ENCODE data around the gene SEPTIN6. TPM values are rescaled to one million over a fixed set of nuclear protein-coding genes. Genes with fewer than 3 reads are reported as not detected.
A peak's percentile ranks its signal among the peaks of the same experiment; 100 is the strongest.

The SEPTIN6 gene
- total RNA-seq, 1 experiment from 2014 or later: 7.7 TPM

DNA sequence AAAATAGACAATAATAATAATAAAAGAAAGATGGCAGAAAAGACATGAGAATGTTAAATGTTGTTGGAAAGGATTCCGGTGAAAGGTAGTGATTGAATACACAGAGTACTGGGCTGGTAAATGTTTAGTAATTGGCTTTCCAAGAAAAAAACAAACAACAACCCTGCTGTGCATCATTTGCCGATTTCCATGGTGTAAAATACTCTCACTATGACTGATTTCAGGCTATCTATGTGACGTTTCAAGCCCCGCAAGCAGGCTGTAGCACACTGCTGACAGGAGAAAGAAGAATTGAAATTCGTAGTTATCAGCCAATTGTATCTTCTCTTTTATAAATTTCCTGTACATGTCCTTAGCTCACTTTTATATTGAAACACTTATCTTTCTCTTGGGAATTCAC is 13.6 kb upstream of the SEPTIN6 start:
- Mint-ChIP-seq H3K27ac (ENCODE audit: unreplicated experiment) (no peak overlapping the region), H3K36me3 (ENCODE audit: insufficient read depth, unreplicated experiment) (no peaks in the 10 kb centered on the region), H3K27me3 (ENCODE audit: unreplicated experiment) (peaks cover 43% of the 10 kb centered on the region), H3K4me1 (ENCODE audit: low read depth, unreplicated experiment) (no peaks in the 10 kb centered on the region), H3K4me3 (ENCODE audit: low read depth, unreplicated experiment) (no peak overlapping the region), H3K9me3 (ENCODE audit: low read depth, unreplicated experiment) (peaks cover 2% of the 10 kb centered on the region)
- intact Hi-C loops (cut with micrococcal nuclease; ENCODE audit: unreplicated experiment): no loop called here
- DNase-seq: no peak
- TF ChIP-seq, protein P1, sequence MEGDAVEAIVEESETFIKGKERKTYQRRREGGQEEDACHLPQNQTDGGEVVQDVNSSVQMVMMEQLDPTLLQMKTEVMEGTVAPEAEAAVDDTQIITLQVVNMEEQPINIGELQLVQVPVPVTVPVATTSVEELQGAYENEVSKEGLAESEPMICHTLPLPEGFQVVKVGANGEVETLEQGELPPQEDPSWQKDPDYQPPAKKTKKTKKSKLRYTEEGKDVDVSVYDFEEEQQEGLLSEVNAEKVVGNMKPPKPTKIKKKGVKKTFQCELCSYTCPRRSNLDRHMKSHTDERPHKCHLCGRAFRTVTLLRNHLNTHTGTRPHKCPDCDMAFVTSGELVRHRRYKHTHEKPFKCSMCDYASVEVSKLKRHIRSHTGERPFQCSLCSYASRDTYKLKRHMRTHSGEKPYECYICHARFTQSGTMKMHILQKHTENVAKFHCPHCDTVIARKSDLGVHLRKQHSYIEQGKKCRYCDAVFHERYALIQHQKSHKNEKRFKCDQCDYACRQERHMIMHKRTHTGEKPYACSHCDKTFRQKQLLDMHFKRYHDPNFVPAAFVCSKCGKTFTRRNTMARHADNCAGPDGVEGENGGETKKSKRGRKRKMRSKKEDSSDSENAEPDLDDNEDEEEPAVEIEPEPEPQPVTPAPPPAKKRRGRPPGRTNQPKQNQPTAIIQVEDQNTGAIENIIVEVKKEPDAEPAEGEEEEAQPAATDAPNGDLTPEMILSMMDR (IDR thresholded peaks at IDR 0.05; ENCODE audit: unreplicated experiment): no peak
- CTCF ChIA-PET: no interaction called here
- BruUV-seq (replicated peaks): no TSS peak

- CTCF ChIA-PET: no interaction called here
- BruUV-seq (replicated peaks): no TSS peak
- Mint-ChIP-seq H3K4me3 (ENCODE audit: low read depth, unreplicated experiment) (no peak overlapping the region), H3K36me3 (ENCODE audit: insufficient read depth, unreplicated experiment) (no peaks in the 10 kb centered on the region), H3K27ac (ENCODE audit: unreplicated experiment) (no peak overlapping the region), H3K4me1 (ENCODE audit: low read depth, unreplicated experiment) (no peaks in the 10 kb centered on the region), H3K27me3 (ENCODE audit: unreplicated experiment) (peaks cover 50% of the 10 kb centered on the region), H3K9me3 (ENCODE audit: low read depth, unreplicated experiment) (no peaks in the 10 kb centered on the region)
- TF ChIP-seq, protein P1 (IDR thresholded peaks at IDR 0.05; ENCODE audit: unreplicated experiment): peak; percentile 33
- intact Hi-C loops (cut with micrococcal nuclease; ENCODE audit: unreplicated experiment): no loop called here
- DNase-seq: peak; percentile 41
Observed at GRCh38 chrX:119698845-119699244, 5.9 kb upstream of the SEPTIN6 start.

- H3K36me3 Mint-ChIP-seq (ENCODE audit: insufficient read depth, unreplicated experiment): peaks cover 15% of the 10 kb centered on the region
- no TSS peak for BruUV-seq (replicated peaks)
- CTCF ChIA-PET: no interaction called here
- no peak overlapping the region for H3K27ac Mint-ChIP-seq (ENCODE audit: unreplicated experiment)
- H3K27me3 Mint-ChIP-seq (ENCODE audit: unreplicated experiment): peaks cover 51% of the 10 kb centered on the region
- no peak for DNase-seq
- no peaks in the 10 kb centered on the region for H3K4me1 Mint-ChIP-seq (ENCODE audit: low read depth, unreplicated experiment)
- TF ChIP-seq, protein P1 (IDR thresholded peaks at IDR 0.05; ENCODE audit: unreplicated experiment): no peak
- no peak overlapping the region for H3K4me3 Mint-ChIP-seq (ENCODE audit: low read depth, unreplicated experiment)
- intact Hi-C loops (cut with micrococcal nuclease; ENCODE audit: unreplicated experiment): no loop called here
- no peaks in the 10 kb centered on the region for H3K9me3 Mint-ChIP-seq (ENCODE audit: low read depth, unreplicated experiment)
Observed at GRCh38 chrX:119696251-119696890, 3.4 kb upstream of the SEPTIN6 start.

GRCh38 chrX:119695535-119696050 is 2.6 kb upstream of the SEPTIN6 start:
- H3K4me3 Mint-ChIP-seq (ENCODE audit: low read depth, unreplicated experiment): no peak overlapping the region
- no peak for DNase-seq
- no peaks in the 10 kb centered on the region for H3K4me1 Mint-ChIP-seq (ENCODE audit: low read depth, unreplicated experiment)
- TF ChIP-seq, protein P1 (IDR thresholded peaks at IDR 0.05; ENCODE audit: unreplicated experiment): no peak
- BruUV-seq (replicated peaks): no TSS peak
- intact Hi-C loops (cut with micrococcal nuclease; ENCODE audit: unreplicated experiment): no loop called here
- no peak overlapping the region for H3K27ac Mint-ChIP-seq (ENCODE audit: unreplicated experiment)
- no peaks in the 10 kb centered on the region for H3K9me3 Mint-ChIP-seq (ENCODE audit: low read depth, unreplicated experiment)
- H3K36me3 Mint-ChIP-seq (ENCODE audit: insufficient read depth, unreplicated experiment): peaks cover 15% of the 10 kb centered on the region
- peaks cover 51% of the 10 kb centered on the region for H3K27me3 Mint-ChIP-seq (ENCODE audit: unreplicated experiment)
- CTCF ChIA-PET: no interaction called here

Data from Calu3 (cell line).